Upper lobe of left lung (tissue), 6 donors: Measurements from ENCODE around the gene HBD. TPM values are rescaled to one million over a fixed set of nuclear protein-coding genes. Genes with fewer than 3 reads are reported as not detected.

Experiments
- ATAC-seq, 2 donors: fragments of 200-7000 bp; cut with Tn5 transposase; one replicate each; pipeline ENCODE4 v1.9.1; 2022; ENCODE audit warnings: mild to moderate bottlenecking in 2 of 2, moderate library complexity in 2 of 2; ENCODE audit not compliant: low FRiP score in 2 of 2
- DNase-seq, 2 donors: peaks; one replicate each; pipeline ENCODE4 v3.0.0-alpha.2; 2019 to 2020
- H3K27ac ChIP-seq, 4 donors: fragments of 200-600 bp; sonication (generic); one replicate each; pipeline ENCODE4 v1.5.1; 2016 to 2019
- H3K27me3 ChIP-seq, 4 donors: fragments of 200-600 bp; sonication (generic); one replicate each; pipeline ENCODE4 v1.5.1; 2017 to 2019
- H3K36me3 ChIP-seq, 4 donors: fragments of 200-600 bp; sonication (generic); one replicate each; pipeline ENCODE4 v1.5.1; 2016 to 2019
- H3K4me1 ChIP-seq, 4 donors: fragments of 200-600 bp; sonication (generic); one replicate each; pipeline ENCODE4 v1.5.1; 2018 to 2019
- H3K4me3 ChIP-seq, 4 donors: fragments of 200-600 bp; sonication (generic); one replicate each; pipeline ENCODE4 v1.5.1; 2017 to 2019; ENCODE audit warnings: mild to moderate bottlenecking in 2 of 4, moderate library complexity in 1 of 4
- H3K9me3 ChIP-seq, 4 donors: fragments of 200-600 bp; sonication (generic); one replicate each; pipeline ENCODE4 v1.5.1; 2018 to 2019
- CTCF ChIP-seq, 6 experiments: fragments of 450-650 bp in 4 of 6; fragments of 200-600 bp in 2 of 6; sonication (generic) in 2 of 6; IDR thresholded peaks; one replicate each; pipeline ENCODE4 v1.5.1; 2016 to 2019; ENCODE audit warnings: antibody characterized with exemption in 6 of 6
- EP300 ChIP-seq, 4 donors: sonication (generic); formaldehyde crosslinking; IDR thresholded peaks; one replicate each; pipeline ENCODE4 v1.5.1; 2017; ENCODE audit warnings: antibody characterized with exemption in 4 of 4, control low read depth in 2 of 4
- POLR2A ChIP-seq, 4 donors: fragments of 450-650 bp; IDR thresholded peaks; one replicate each; pipeline ENCODE4 v1.5.1; 2016 to 2017; ENCODE audit warnings: antibody characterized with exemption in 4 of 4, mild to moderate bottlenecking in 2 of 4
- POLR2AphosphoS5 ChIP-seq, 2 donors: sonication (generic); formaldehyde crosslinking; IDR thresholded peaks; one replicate each; pipeline ENCODE4 v1.5.1; 2017; ENCODE audit warnings: antibody characterized with exemption in 2 of 2
- WGBS, 2 donors: methylation state at CpG; one replicate each; pipeline ENCODE4 v1.1.5; 2017 to 2018; 5-methylcytosine and 5-hydroxymethylcytosine counted together
- total RNA-seq, 6 donors: library from RNA; depleted of rRNA in 4 of 6; stranded (reverse); fragments of >200 nt in 4 of 6; gene quantifications; one replicate each; pipeline versions ENCODE4 v1.1.0 to v1.2.1, GENCODE V29; 2016 to 2021
- donor health status: DM: no; HTN: no; CAD: no; lungs with moderate emphysema.
- donor health status: DM: no; HTN: yes; CAD: no; lungs with severe emphysema.

HBD gene
- total RNA-seq, 6 donors from 2014 or later = 7.2 TPM; not detected in 5

- no peak for TF ChIP-seq POLR2A (IDR thresholded peaks at IDR 0.05)
- no peak for TF ChIP-seq EP300 (IDR thresholded peaks at IDR 0.05)
- no peak for TF ChIP-seq CTCF (IDR thresholded peaks at IDR 0.05)
- no peak for TF ChIP-seq POLR2AphosphoS5 (IDR thresholded peaks at IDR 0.05)
- ATAC-seq (no peak), DNase-seq (no peak)
- no peaks in the 10 kb centered on the region for H3K36me3 ChIP-seq
- no peaks in the 10 kb centered on the region for H3K9me3 ChIP-seq
- no peak overlapping the region for H3K27ac ChIP-seq
- 84 to 90% methylated on average over 2 of the region's 2 CpGs for WGBS, 2 donors
- no peaks in the 10 kb centered on the region for H3K4me1 ChIP-seq
- H3K27me3 ChIP-seq = no peaks in the 10 kb centered on the region
- no peak overlapping the region for H3K4me3 ChIP-seq
These were observed 3.2 kb downstream of the HBD start for GRCh38 chr11:5231111-5231510.

GRCh38 chr11:5230266-5230665 lies 4.0 kb downstream of the HBD start:
- no peak overlapping the region for H3K4me3 ChIP-seq
- H3K27me3 ChIP-seq = no peaks in the 10 kb centered on the region
- DNase-seq (no peak), ATAC-seq (no peak)
- H3K36me3 ChIP-seq = no peaks in the 10 kb centered on the region
- H3K9me3 ChIP-seq = no peaks in the 10 kb centered on the region
- H3K27ac ChIP-seq = no peak overlapping the region
- WGBS, 2 donors = 79 to 91% methylated on average over 1 of the region's 1 CpG
- H3K4me1 ChIP-seq = no peaks in the 10 kb centered on the region
- TF ChIP-seq EP300 (IDR thresholded peaks at IDR 0.05) = no peak
- no peak for TF ChIP-seq POLR2A (IDR thresholded peaks at IDR 0.05)
- no peak for TF ChIP-seq CTCF (IDR thresholded peaks at IDR 0.05)
- TF ChIP-seq POLR2AphosphoS5 (IDR thresholded peaks at IDR 0.05) = no peak

GRCh38 chr11:5229796-5230195 lies 4.5 kb downstream of the HBD start:
- Histone ChIP-seq H3K9me3 (no peaks in the 10 kb centered on the region), H3K27ac (no peak overlapping the region), H3K36me3 (no peaks in the 10 kb centered on the region), H3K4me3 (no peak overlapping the region), H3K27me3 (no peaks in the 10 kb centered on the region), H3K4me1 (no peaks in the 10 kb centered on the region)
- WGBS, 2 donors = 78 to 89% methylated on average over 2 of the region's 2 CpGs
- no peak for DNase-seq
- no peak for TF ChIP-seq POLR2A (IDR thresholded peaks at IDR 0.05)
- TF ChIP-seq EP300 (IDR thresholded peaks at IDR 0.05) = no peak
- TF ChIP-seq CTCF (IDR thresholded peaks at IDR 0.05) = no peak
- no peak for TF ChIP-seq POLR2AphosphoS5 (IDR thresholded peaks at IDR 0.05)
- ATAC-seq = no peak

- H3K9me3 ChIP-seq = no peaks in the 10 kb centered on the region
- no peaks in the 10 kb centered on the region for H3K27me3 ChIP-seq
- TF ChIP-seq POLR2A (IDR thresholded peaks at IDR 0.05) = no peak
- TF ChIP-seq EP300 (IDR thresholded peaks at IDR 0.05) = no peak
- no peak for TF ChIP-seq CTCF (IDR thresholded peaks at IDR 0.05)
- TF ChIP-seq POLR2AphosphoS5 (IDR thresholded peaks at IDR 0.05) = no peak
- H3K4me3 ChIP-seq = no peak overlapping the region
- WGBS, 2 donors = 90 to 100% methylated on average over 1 of the region's 1 CpG
- H3K4me1 ChIP-seq = no peaks in the 10 kb centered on the region
- DNase-seq = no peak
- no peaks in the 10 kb centered on the region for H3K36me3 ChIP-seq
- no peak for ATAC-seq
- no peak overlapping the region for H3K27ac ChIP-seq
These were observed 4.9 kb downstream of the HBD start for GRCh38 chr11:5229356-5229755.

- Histone ChIP-seq H3K4me1 (no peaks in the 10 kb centered on the region), H3K4me3 (no peak overlapping the region), H3K9me3 (no peaks in the 10 kb centered on the region), H3K27ac (no peak overlapping the region), H3K27me3 (no peaks in the 10 kb centered on the region), H3K36me3 (no peaks in the 10 kb centered on the region)
- no peak for TF ChIP-seq POLR2A (IDR thresholded peaks at IDR 0.05)
- TF ChIP-seq POLR2AphosphoS5 (IDR thresholded peaks at IDR 0.05) = no peak
- no peak for TF ChIP-seq CTCF (IDR thresholded peaks at IDR 0.05)
- no peak for TF ChIP-seq EP300 (IDR thresholded peaks at IDR 0.05)
- 66 to 75% methylated on average over 5 of the region's 5 CpGs for WGBS, 2 donors
- no peak for DNase-seq
- ATAC-seq = no peak
These were observed 6.2 kb downstream of the HBD start for GRCh38 chr11:5228124-5228523.
